ENCODE data around the gene PARD6G. TPM values are rescaled to one million over a fixed set of nuclear protein-coding genes. Genes with fewer than 3 reads are reported as not detected.

Gene PARD6G
- total and polyA plus RNA-seq, 9 of the 15 experiments (the other 6 are each of a cell fraction or from before 2014, with no cell fraction given) = 0.03 to 1.2 (median 0.26) TPM

DNA sequence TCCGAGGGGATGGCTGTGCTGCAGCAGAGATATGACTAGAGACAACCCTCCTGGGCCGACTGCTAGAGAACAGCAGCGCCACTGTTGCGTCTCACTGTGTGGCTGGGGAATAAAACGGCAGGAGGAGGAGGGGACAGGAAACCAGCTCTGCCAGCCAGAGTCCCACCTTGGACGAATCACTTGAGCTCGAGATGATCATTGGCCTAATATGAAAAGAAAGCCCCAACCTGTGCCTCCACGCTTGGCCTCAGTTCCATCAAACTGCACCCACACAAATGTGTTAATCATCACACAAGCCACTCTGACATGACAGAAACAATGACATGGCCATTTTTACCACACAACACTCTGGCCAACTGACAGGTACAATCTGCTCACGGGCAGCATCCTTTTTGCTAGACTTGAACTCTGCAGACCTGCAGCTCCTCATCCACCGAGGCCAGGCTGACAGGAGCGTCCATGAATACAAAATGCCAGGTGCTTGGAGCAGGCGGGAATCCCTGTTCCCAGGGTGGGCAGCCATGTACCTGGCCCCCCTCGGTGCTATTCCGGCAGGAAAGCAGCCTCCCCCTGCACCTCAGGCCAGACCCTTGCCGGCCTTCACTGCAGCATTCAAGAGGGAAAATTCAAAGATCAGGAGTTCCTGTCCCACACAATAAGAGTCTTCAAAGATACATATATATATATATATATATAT is 52.3 kb downstream of the PARD6G start (continued):
- TF ChIP-seq, protein P1, sequence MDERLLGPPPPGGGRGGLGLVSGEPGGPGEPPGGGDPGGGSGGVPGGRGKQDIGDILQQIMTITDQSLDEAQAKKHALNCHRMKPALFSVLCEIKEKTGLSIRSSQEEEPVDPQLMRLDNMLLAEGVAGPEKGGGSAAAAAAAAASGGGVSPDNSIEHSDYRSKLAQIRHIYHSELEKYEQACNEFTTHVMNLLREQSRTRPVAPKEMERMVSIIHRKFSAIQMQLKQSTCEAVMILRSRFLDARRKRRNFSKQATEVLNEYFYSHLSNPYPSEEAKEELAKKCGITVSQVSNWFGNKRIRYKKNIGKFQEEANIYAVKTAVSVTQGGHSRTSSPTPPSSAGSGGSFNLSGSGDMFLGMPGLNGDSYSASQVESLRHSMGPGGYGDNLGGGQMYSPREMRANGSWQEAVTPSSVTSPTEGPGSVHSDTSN (CRISPR knock-in tag; IDR thresholded peaks at IDR 0.05; ENCODE audit: low read depth) = no peak
- TF ChIP-seq, protein P1 (tag; conservative IDR thresholded peaks at IDR 0.05; ENCODE audit: low read depth) = peak; percentile 28; the same call in 1 of the 2 replicates

DNA sequence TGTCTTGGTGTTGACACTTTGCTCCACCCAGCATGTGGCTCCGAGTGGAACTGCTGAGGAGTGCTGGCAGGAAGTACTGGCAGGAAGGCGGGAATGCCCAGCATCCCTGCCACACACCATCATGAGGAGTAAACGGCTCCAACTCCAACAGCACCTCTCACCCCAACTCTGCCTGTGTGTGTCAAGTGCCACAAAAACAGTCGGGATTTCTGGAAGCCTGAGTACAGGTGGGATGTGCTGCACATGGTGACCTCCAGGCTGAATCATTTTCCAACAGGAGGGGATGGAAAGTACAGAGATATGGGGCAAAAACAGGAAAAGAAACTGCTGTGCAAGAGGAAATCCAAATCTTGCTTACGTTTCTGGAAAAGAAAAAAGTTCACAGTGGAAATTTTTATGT is 53.6 kb downstream of the PARD6G start:
- FAIRE-seq (no peak), DNase-seq (ENCODE audit: extremely low read depth in 1 of 4, low spot score in 3 of 4) (no peak), ATAC-seq (no peak)
- no peak overlapping the region for H3K27ac ChIP-seq (ENCODE audit: extremely low read depth, low read depth, low read length)
- intact Hi-C loops (cut with micrococcal nuclease) = no loop called here
- POLR2A ChIA-PET = no interaction called here
- TF ChIP-seq CREB1 (IDR thresholded peaks at IDR 0.05) = no peak
- no peak for TF ChIP-seq CREB1 (CRISPR knock-in tag; IDR thresholded peaks at IDR 0.05)
- TF ChIP-seq ZNF75A (CRISPR knock-in tag; IDR thresholded peaks at IDR 0.05) = no peak
- TF ChIP-seq, protein P2, sequence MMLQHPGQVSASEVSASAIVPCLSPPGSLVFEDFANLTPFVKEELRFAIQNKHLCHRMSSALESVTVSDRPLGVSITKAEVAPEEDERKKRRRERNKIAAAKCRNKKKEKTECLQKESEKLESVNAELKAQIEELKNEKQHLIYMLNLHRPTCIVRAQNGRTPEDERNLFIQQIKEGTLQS (IDR thresholded peaks at IDR 0.05) = no peak
- TF ChIP-seq, protein P2 (CRISPR knock-in tag; conservative IDR thresholded peaks at IDR 0.05) = no peak
- TF ChIP-seq SMARCA5 (IDR thresholded peaks at IDR 0.05) = no peak
- no peak for TF ChIP-seq HOXB6 (CRISPR knock-in tag; IDR thresholded peaks at IDR 0.05; ENCODE audit: borderline replicate concordance)
- TF ChIP-seq, protein P3, sequence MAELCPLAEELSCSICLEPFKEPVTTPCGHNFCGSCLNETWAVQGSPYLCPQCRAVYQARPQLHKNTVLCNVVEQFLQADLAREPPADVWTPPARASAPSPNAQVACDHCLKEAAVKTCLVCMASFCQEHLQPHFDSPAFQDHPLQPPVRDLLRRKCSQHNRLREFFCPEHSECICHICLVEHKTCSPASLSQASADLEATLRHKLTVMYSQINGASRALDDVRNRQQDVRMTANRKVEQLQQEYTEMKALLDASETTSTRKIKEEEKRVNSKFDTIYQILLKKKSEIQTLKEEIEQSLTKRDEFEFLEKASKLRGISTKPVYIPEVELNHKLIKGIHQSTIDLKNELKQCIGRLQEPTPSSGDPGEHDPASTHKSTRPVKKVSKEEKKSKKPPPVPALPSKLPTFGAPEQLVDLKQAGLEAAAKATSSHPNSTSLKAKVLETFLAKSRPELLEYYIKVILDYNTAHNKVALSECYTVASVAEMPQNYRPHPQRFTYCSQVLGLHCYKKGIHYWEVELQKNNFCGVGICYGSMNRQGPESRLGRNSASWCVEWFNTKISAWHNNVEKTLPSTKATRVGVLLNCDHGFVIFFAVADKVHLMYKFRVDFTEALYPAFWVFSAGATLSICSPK (IDR thresholded peaks at IDR 0.05; ENCODE audit: borderline replicate concordance) = no peak
- TF ChIP-seq, protein P4, sequence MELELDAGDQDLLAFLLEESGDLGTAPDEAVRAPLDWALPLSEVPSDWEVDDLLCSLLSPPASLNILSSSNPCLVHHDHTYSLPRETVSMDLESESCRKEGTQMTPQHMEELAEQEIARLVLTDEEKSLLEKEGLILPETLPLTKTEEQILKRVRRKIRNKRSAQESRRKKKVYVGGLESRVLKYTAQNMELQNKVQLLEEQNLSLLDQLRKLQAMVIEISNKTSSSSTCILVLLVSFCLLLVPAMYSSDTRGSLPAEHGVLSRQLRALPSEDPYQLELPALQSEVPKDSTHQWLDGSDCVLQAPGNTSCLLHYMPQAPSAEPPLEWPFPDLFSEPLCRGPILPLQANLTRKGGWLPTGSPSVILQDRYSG (tag; conservative IDR thresholded peaks at IDR 0.05; ENCODE audit: low read depth) = no peak
- no peak for TF ChIP-seq TBL1XR1 (IDR thresholded peaks at IDR 0.05; ENCODE audit: low read length in 2 of 2)
- no peak for TF ChIP-seq ZNF76 (CRISPR knock-in tag; IDR thresholded peaks at IDR 0.05; ENCODE audit: borderline replicate concordance)
- no peak for TF ChIP-seq HMG20B (CRISPR knock-in tag; IDR thresholded peaks at IDR 0.05)
- no peak for TF ChIP-seq FOXM1 (IDR thresholded peaks at IDR 0.05; ENCODE audit: low read depth)
- no peak for TF ChIP-seq FOXM1 (CRISPR knock-in tag; IDR thresholded peaks at IDR 0.05; ENCODE audit: low read depth)
- H3K79me2 ChIP-seq (ENCODE audit: control insufficient read depth, insufficient read depth, low read length) = no peaks in the 10 kb centered on the region
- no peaks in the 10 kb centered on the region for H4K20me1 ChIP-seq (replicated peaks; ENCODE audit: control insufficient read depth, insufficient read depth, low read length)
- no TSS peak for BruUV-seq (replicated peaks)
- H3K27me3 ChIP-seq (ENCODE audit: control insufficient read depth in 2 of 2, insufficient read depth in 2 of 2, low read length in 2 of 2) = peaks cover 17 to 52% of the 10 kb centered on the region in 2 experiments; a peak in 4 of 5 replicates
- H3K9me1 ChIP-seq (ENCODE audit: control insufficient read depth, insufficient read depth, low read length) = no peaks in the 10 kb centered on the region
- no peak overlapping the region for H3K9ac ChIP-seq (ENCODE audit: insufficient read depth in 1 of 2, low read depth in 2 of 2, low read length in 2 of 2)
- no peak overlapping the region for H2AFZ ChIP-seq (ENCODE audit: low read depth, low read length)
- no peaks in the 10 kb centered on the region for H3K9me3 ChIP-seq (replicated peaks; ENCODE audit: control insufficient read depth, insufficient read depth, low read depth, low read length)
- H3K36me3 ChIP-seq (ENCODE audit: control insufficient read depth, insufficient read depth, low read length) = no peaks in the 10 kb centered on the region
- H3K4me2 ChIP-seq (ENCODE audit: insufficient read depth, low read length) = no peak overlapping the region
- in situ Hi-C loops (cut with MboI) = no loop called here
- no peaks in the 10 kb centered on the region for H3K4me1 ChIP-seq (replicated peaks in 1 of 2; ENCODE audit: control insufficient read depth in 2 of 2, insufficient read depth in 2 of 2, low read length in 2 of 2)
- H3K4me3 ChIP-seq = no peak overlapping the region
- WGBS (ENCODE audit: insufficient coverage, low coverage, missing lambda C conversion rate) = 0% methylated on average over 5 of the region's 5 CpGs
- CTCF ChIA-PET (ENCODE audit: low intra/inter-chr PET ratio) = no interaction called here
